ENCODE results near the gene SFTPB. TPM values are rescaled to one million over a fixed set of nuclear protein-coding genes. Genes with fewer than 3 reads are reported as not detected.

Gene SFTPB
- total RNA-seq, 1 donor from 2014 or later: not detected

- Mint-ChIP-seq H3K9me3 (no peaks in the 10 kb centered on the region), H3K27ac (no peak overlapping the region), H3K4me1 (peaks cover 7% of the 10 kb centered on the region), H3K27me3 (ENCODE audit: insufficient read depth, low read depth) (peaks cover 7% of the 10 kb centered on the region), H3K36me3 (no peaks in the 10 kb centered on the region), H3K4me3 (no peak overlapping the region)
- H3K27ac ChIP-seq: no peak overlapping the region
- H3F3A ChIP-seq (ENCODE audit: low read depth): no peaks in the 10 kb centered on the region
- H4K20me1 ChIP-seq (ENCODE audit: low read depth): no peaks in the 10 kb centered on the region
- H3K4me1 ChIP-seq: no peaks in the 10 kb centered on the region
- H3K4me3 ChIP-seq: no peak overlapping the region
- peaks cover 13% of the 10 kb centered on the region for H3K27me3 ChIP-seq
- TF ChIP-seq EZH2 (IDR thresholded peaks at IDR 0.05): no peak
- TF ChIP-seq CTCF (IDR thresholded peaks at IDR 0.05): no peak
- no peak for TF ChIP-seq EZH2phosphoT487 (IDR thresholded peaks at IDR 0.05)
- H3K9ac ChIP-seq: no peak overlapping the region
- H3K9me3 ChIP-seq (ENCODE audit: low read depth): no peaks in the 10 kb centered on the region
- peak overlapping the region; percentile 42 for H2AFZ ChIP-seq (replicated peaks)
- H3K4me2 ChIP-seq: no peak overlapping the region
- no peak for DNase-seq (ENCODE audit: low spot score)
- H3K79me2 ChIP-seq (ENCODE audit: low read depth): no peaks in the 10 kb centered on the region
- H3K36me3 ChIP-seq: no peaks in the 10 kb centered on the region
Observed at GRCh38 chr2:85706599-85707296, 38.7 kb upstream of the SFTPB start.

DNA sequence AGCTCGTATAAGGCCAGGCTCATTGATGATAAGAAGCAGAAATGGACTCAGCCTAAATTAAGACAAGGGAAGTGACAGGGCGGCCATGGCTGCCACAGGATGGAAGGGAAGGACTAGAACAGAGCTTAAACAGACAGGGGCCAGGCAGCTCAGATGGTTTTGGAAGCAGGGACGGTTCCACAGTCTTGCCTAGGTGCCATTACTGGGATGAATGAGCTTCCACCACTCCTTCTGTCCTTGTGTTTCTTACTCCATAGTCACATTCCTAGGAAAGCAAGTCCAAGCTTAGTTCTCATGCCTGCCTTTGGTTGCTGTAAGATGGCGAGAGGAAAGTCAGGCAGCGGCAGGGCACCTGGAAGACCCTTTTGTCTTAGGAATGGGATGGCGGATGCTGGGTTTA is 38.1 kb upstream of the SFTPB start:
- no peaks in the 10 kb centered on the region for H3K36me3 ChIP-seq
- H3K9ac ChIP-seq: no peak overlapping the region
- H3K79me2 ChIP-seq (ENCODE audit: low read depth): no peaks in the 10 kb centered on the region
- H3F3A ChIP-seq (ENCODE audit: low read depth): no peaks in the 10 kb centered on the region
- no peaks in the 10 kb centered on the region for H3K9me3 ChIP-seq (ENCODE audit: low read depth)
- Mint-ChIP-seq H3K27me3 (ENCODE audit: insufficient read depth, low read depth) (peaks cover 3% of the 10 kb centered on the region), H3K4me1 (peaks cover 9% of the 10 kb centered on the region), H3K9me3 (no peaks in the 10 kb centered on the region), H3K4me3 (no peak overlapping the region), H3K27ac (peak overlapping the region; percentile 24), H3K36me3 (no peaks in the 10 kb centered on the region)
- no peak for DNase-seq (ENCODE audit: low spot score)
- H3K27me3 ChIP-seq: peaks cover 13% of the 10 kb centered on the region
- no peak overlapping the region for H3K27ac ChIP-seq
- no peaks in the 10 kb centered on the region for H3K4me1 ChIP-seq
- no peak overlapping the region for H3K4me3 ChIP-seq
- H3K4me2 ChIP-seq: no peak overlapping the region
- TF ChIP-seq CTCF (IDR thresholded peaks at IDR 0.05) (no peak), EZH2phosphoT487 (IDR thresholded peaks at IDR 0.05) (no peak)
- no peaks in the 10 kb centered on the region for H4K20me1 ChIP-seq (ENCODE audit: low read depth)
- H2AFZ ChIP-seq (replicated peaks): no peak overlapping the region

GRCh38 chr2:85705680-85706039 is 37.7 kb upstream of the SFTPB start:
- H3K9ac ChIP-seq: no peak overlapping the region
- no peak overlapping the region for H3K4me3 Mint-ChIP-seq
- H3K9me3 ChIP-seq (ENCODE audit: low read depth): no peaks in the 10 kb centered on the region
- peaks cover 9% of the 10 kb centered on the region for H3K4me1 Mint-ChIP-seq
- peak overlapping the region; percentile 24 for H3K27ac Mint-ChIP-seq
- no peak for DNase-seq (ENCODE audit: low spot score)
- H3K27me3 Mint-ChIP-seq (ENCODE audit: insufficient read depth, low read depth): peaks cover 2% of the 10 kb centered on the region
- no peaks in the 10 kb centered on the region for H4K20me1 ChIP-seq (ENCODE audit: low read depth)
- TF ChIP-seq EZH2 (IDR thresholded peaks at IDR 0.05) (no peak), CTCF (IDR thresholded peaks at IDR 0.05) (no peak), EZH2phosphoT487 (IDR thresholded peaks at IDR 0.05) (no peak)
- H3F3A ChIP-seq (ENCODE audit: low read depth): no peaks in the 10 kb centered on the region
- peaks cover 13% of the 10 kb centered on the region for H3K27me3 ChIP-seq
- no peak overlapping the region for H3K4me3 ChIP-seq
- no peaks in the 10 kb centered on the region for H3K36me3 Mint-ChIP-seq
- H3K9me3 Mint-ChIP-seq: no peaks in the 10 kb centered on the region
- H3K36me3 ChIP-seq: no peaks in the 10 kb centered on the region
- no peak overlapping the region for H3K27ac ChIP-seq
- no peak overlapping the region for H2AFZ ChIP-seq (replicated peaks)
- H3K4me2 ChIP-seq: no peak overlapping the region
- no peaks in the 10 kb centered on the region for H3K79me2 ChIP-seq (ENCODE audit: low read depth)
- no peaks in the 10 kb centered on the region for H3K4me1 ChIP-seq
